Measurements from ENCODE around the gene KRTAP5-5.

GRCh38 chr11:1667906-1668305, 38.3 kb downstream of the KRTAP5-5 start:
- TF ChIP-seq CTCF (optimal IDR thresholded peaks at IDR 0.05 in 1 of 3, IDR thresholded peaks at IDR 0.05 in 1 of 3, conservative IDR thresholded peaks at IDR 0.05 in 1 of 3; ENCODE audit: extremely low read depth in 1 of 3, insufficient read depth in 2 of 3, low read length in 3 of 3) (no peak), EZH2 (IDR thresholded peaks at IDR 0.05; ENCODE audit: low read length) (no peak)
